ENCODE measurements around the gene CHMP3. TPM values are rescaled to one million over a fixed set of nuclear protein-coding genes. Genes with fewer than 3 reads are reported as not detected.

The CHMP3 gene
- total RNA-seq, 1 experiment from 2014 or later = 123 TPM

- Mint-ChIP-seq H3K27ac (ENCODE audit: low read depth, unreplicated experiment) (no peak overlapping the region), H3K36me3 (ENCODE audit: insufficient read depth, unreplicated experiment) (peaks cover 6% of the 10 kb centered on the region), H3K4me1 (ENCODE audit: insufficient read depth, unreplicated experiment) (no peaks in the 10 kb centered on the region), H3K9me3 (ENCODE audit: unreplicated experiment) (peaks cover 14% of the 10 kb centered on the region), H3K27me3 (ENCODE audit: insufficient read depth, unreplicated experiment) (no peaks in the 10 kb centered on the region), H3K4me3 (ENCODE audit: unreplicated experiment) (no peak overlapping the region)
- CTCF ChIA-PET = no interaction called here
- BruUV-seq (replicated peaks) = no TSS peak
- DNase-seq (ENCODE audit: unreplicated experiment) = no peak
- no peak for TF ChIP-seq CTCF (IDR thresholded peaks at IDR 0.05; ENCODE audit: unreplicated experiment)
- POLR2A ChIA-PET = interaction anchor here (0.6 kb wide), 1 partner anchor 19 kb away, joined by 3 read pairs; no protein-coding TSS in a partner anchor
- intact Hi-C loops (cut with micrococcal nuclease) = no loop called here
Observed at GRCh38 chr2:86533589-86533988, 29.7 kb downstream of the CHMP3 start.

- intact Hi-C loops (cut with micrococcal nuclease) = no loop called here
- DNase-seq (ENCODE audit: unreplicated experiment) = no peak
- POLR2A ChIA-PET = no interaction called here
- CTCF ChIA-PET = no interaction called here
- Mint-ChIP-seq H3K4me1 (ENCODE audit: insufficient read depth, unreplicated experiment) (no peaks in the 10 kb centered on the region), H3K36me3 (ENCODE audit: insufficient read depth, unreplicated experiment) (peaks cover 17% of the 10 kb centered on the region), H3K4me3 (ENCODE audit: unreplicated experiment) (no peak overlapping the region), H3K27ac (ENCODE audit: low read depth, unreplicated experiment) (no peak overlapping the region), H3K27me3 (ENCODE audit: insufficient read depth, unreplicated experiment) (no peaks in the 10 kb centered on the region), H3K9me3 (ENCODE audit: unreplicated experiment) (no peaks in the 10 kb centered on the region)
- no TSS peak for BruUV-seq (replicated peaks)
- TF ChIP-seq CTCF (IDR thresholded peaks at IDR 0.05; ENCODE audit: unreplicated experiment) = no peak
Observed at GRCh38 chr2:86525421-86526340, 37.6 kb downstream of the CHMP3 start.

- no peaks in the 10 kb centered on the region for H3K4me1 Mint-ChIP-seq (ENCODE audit: insufficient read depth, unreplicated experiment)
- POLR2A ChIA-PET = no interaction called here
Observed at GRCh38 chr2:86523491-86523890, 39.8 kb downstream of the CHMP3 start.

DNA sequence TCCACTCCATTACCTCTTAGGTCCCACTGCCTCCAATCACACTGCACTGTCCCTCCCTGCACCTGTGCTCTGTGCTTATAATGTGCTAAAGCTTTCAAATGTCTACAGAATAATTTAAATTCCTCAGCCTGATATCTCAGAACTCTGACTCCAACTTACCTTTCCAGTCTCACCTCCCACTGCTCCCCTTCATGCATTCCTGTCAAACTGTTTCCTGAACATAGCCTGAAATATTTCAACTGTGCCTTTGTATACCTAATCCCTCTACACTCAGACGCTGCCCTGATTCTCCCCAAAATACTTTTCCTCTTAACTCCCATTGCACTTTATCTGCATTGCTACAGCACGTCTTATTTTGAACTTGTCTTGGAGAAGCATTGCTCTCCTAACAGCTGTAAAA lies 40.5 kb downstream of the CHMP3 start:
- CTCF ChIA-PET = no interaction called here
- TF ChIP-seq CTCF (IDR thresholded peaks at IDR 0.05; ENCODE audit: unreplicated experiment) = no peak

More at GRCh38 chr2:86523491-86523890, 39.8 kb downstream of the CHMP3 start:
- DNase-seq (ENCODE audit: unreplicated experiment) = no peak
- peaks cover 17% of the 10 kb centered on the region for H3K36me3 Mint-ChIP-seq (ENCODE audit: insufficient read depth, unreplicated experiment)
- H3K27me3 Mint-ChIP-seq (ENCODE audit: insufficient read depth, unreplicated experiment) = no peaks in the 10 kb centered on the region
- intact Hi-C loops (cut with micrococcal nuclease) = no loop called here
- CTCF ChIA-PET = no interaction called here
- no peak overlapping the region for H3K4me3 Mint-ChIP-seq (ENCODE audit: unreplicated experiment)
- TF ChIP-seq CTCF (IDR thresholded peaks at IDR 0.05; ENCODE audit: unreplicated experiment) = no peak
- H3K27ac Mint-ChIP-seq (ENCODE audit: low read depth, unreplicated experiment) = no peak overlapping the region
- peaks cover 7% of the 10 kb centered on the region for H3K9me3 Mint-ChIP-seq (ENCODE audit: unreplicated experiment)
- no TSS peak for BruUV-seq (replicated peaks)

More for the DNA sequence above, 40.5 kb downstream of the CHMP3 start:
- POLR2A ChIA-PET = no interaction called here
- H3K4me1 Mint-ChIP-seq (ENCODE audit: insufficient read depth, unreplicated experiment) = no peaks in the 10 kb centered on the region
- H3K4me3 Mint-ChIP-seq (ENCODE audit: unreplicated experiment) = no peak overlapping the region
- H3K27me3 Mint-ChIP-seq (ENCODE audit: insufficient read depth, unreplicated experiment) = no peaks in the 10 kb centered on the region
- no TSS peak for BruUV-seq (replicated peaks)
- peaks cover 7% of the 10 kb centered on the region for H3K9me3 Mint-ChIP-seq (ENCODE audit: unreplicated experiment)
- peaks cover 13% of the 10 kb centered on the region for H3K36me3 Mint-ChIP-seq (ENCODE audit: insufficient read depth, unreplicated experiment)
- no peak overlapping the region for H3K27ac Mint-ChIP-seq (ENCODE audit: low read depth, unreplicated experiment)
- intact Hi-C loops (cut with micrococcal nuclease) = no loop called here
- DNase-seq (ENCODE audit: unreplicated experiment) = no peak

All from MCF 10A (cell line).